Neural progenitor cell (in vitro differentiated cells): ENCODE measurements around the gene ADGRV1. TPM values are rescaled to one million over a fixed set of nuclear protein-coding genes. Genes with fewer than 3 reads are reported as not detected.

ENCODE experiments used
- DNase-seq: peaks from one replicate; pipeline ENCODE4 v3.0.0-alpha.2; 2016; ENCODE audit warnings: low spot score
- H2AFZ ChIP-seq: fragments of 200-600 bp; sonication (generic); replicated peaks from 2 replicates; pipeline ENCODE4 v1.6.1; 2016; ENCODE audit warnings: antibody characterized with exemption
- H3F3A ChIP-seq: fragments of 200-600 bp; sonication (generic); 2 replicates; pipeline ENCODE4 v1.6.1; 2016; ENCODE audit warnings: antibody characterized with exemption, low read depth
- H3K27ac ChIP-seq: fragments of 200-600 bp; sonication (generic); 2 replicates; pipeline ENCODE4 v1.5.1; 2016; ENCODE audit warnings: mild to moderate bottlenecking
- H3K27me3 ChIP-seq: fragments of 200-600 bp; sonication (generic); 2 replicates; pipeline ENCODE4 v1.6.1; 2016; ENCODE audit warnings: mild to moderate bottlenecking, moderate library complexity
- H3K36me3 ChIP-seq: fragments of 200-600 bp; sonication (generic); 2 replicates; pipeline ENCODE4 v1.5.1; 2016
- H3K4me1 ChIP-seq: fragments of 200-600 bp; sonication (generic); 2 replicates; pipeline ENCODE4 v1.6.1; 2016; ENCODE audit warnings: mixed run types
- H3K4me2 ChIP-seq: fragments of 200-600 bp; sonication (generic); 2 replicates; pipeline ENCODE4 v1.6.1; 2016
- H3K4me3 ChIP-seq: fragments of 200-600 bp; sonication (generic); 2 replicates; pipeline ENCODE4 v1.5.1; 2016
- H3K79me2 ChIP-seq: fragments of 200-600 bp; sonication (generic); 2 replicates; pipeline ENCODE4 v1.6.1; 2016; ENCODE audit warnings: low read depth
- H3K9ac ChIP-seq: fragments of 200-600 bp; sonication (generic); 2 replicates; pipeline ENCODE4 v1.6.1; 2016
- H3K9me3 ChIP-seq: fragments of 200-600 bp; sonication (generic); 2 replicates; pipeline ENCODE4 v1.5.1; 2016; ENCODE audit warnings: low read depth
- H4K20me1 ChIP-seq: fragments of 200-600 bp; sonication (generic); 2 replicates; pipeline ENCODE4 v1.6.1; 2016; ENCODE audit warnings: low read depth
- H3K27ac Mint-ChIP-seq: 3 replicates; pipeline ENCODE4 v1.8.0; 2021; ENCODE audit warnings: mixed read lengths
- H3K27me3 Mint-ChIP-seq: 2 replicates; pipeline ENCODE4 v1.8.0; 2022; ENCODE audit warnings: low read depth, mild to moderate bottlenecking, inconsistent platforms, moderate library complexity, mixed read lengths; ENCODE audit not compliant: insufficient read depth
- H3K36me3 Mint-ChIP-seq: 3 replicates; pipeline ENCODE4 v1.8.0; 2021; ENCODE audit warnings: mixed read lengths
- H3K4me1 Mint-ChIP-seq: 3 replicates; pipeline ENCODE4 v1.8.0; 2021; ENCODE audit warnings: mixed read lengths
- H3K4me3 Mint-ChIP-seq: 3 replicates; pipeline ENCODE4 v1.8.0; 2021; ENCODE audit warnings: mild to moderate bottlenecking, moderate library complexity, mixed read lengths
- H3K9me3 Mint-ChIP-seq: 3 replicates; pipeline ENCODE4 v1.8.0; 2020; ENCODE audit warnings: mixed read lengths
- EZH2 ChIP-seq: fragments of 200-600 bp; sonication (generic); IDR thresholded peaks from 2 replicates; pipeline ENCODE4 v1.6.1; 2017; ENCODE audit warnings: antibody characterized with exemption, mild to moderate bottlenecking, moderate library complexity
- EZH2phosphoT487 ChIP-seq: fragments of 200-600 bp; sonication (generic); IDR thresholded peaks from 2 replicates; pipeline ENCODE4 v1.6.1; 2017; ENCODE audit warnings: antibody characterized with exemption
- total RNA-seq: library from RNA; depleted of rRNA; stranded (reverse); fragments of >200 nt; gene quantifications from 2 replicates; pipeline ENCODE4 v1.2.3, GENCODE V29; 2015; ENCODE audit warnings: low replicate concordance
- TF ChIP-seq, protein P1 (sequence below): fragments of 200-600 bp; sonication (generic); IDR thresholded peaks from 2 replicates; pipeline ENCODE4 v1.5.1; 2017; ENCODE audit warnings: antibody characterized with exemption, mild to moderate bottlenecking

The ADGRV1 gene
- total RNA-seq, 1 donor from 2014 or later: 151 TPM

DNA sequence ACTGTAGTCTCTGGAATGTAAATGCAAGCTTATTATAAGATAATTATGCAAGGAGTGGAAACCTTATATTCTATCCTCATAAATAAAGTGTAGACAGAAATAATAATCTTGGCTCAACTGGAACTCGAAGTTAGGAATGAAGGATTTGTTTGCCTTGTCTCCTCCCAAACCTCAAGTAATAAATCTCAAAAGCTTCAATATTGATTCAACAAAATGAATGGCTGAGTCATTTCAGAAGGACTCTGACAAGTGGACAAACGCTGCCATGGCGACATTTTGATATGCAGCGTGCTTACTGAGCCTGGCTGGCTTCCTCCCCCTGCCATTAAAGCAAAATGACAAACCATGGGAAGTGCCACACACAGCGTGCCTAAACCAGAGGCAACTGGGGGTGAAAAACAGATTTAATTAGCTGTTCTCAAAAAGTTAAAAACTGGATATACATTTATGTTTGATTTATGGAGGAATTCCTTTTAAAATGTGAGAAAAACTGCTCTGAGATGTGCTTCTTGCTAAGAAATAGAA, 10.5 kb upstream of the ADGRV1 start:
- Histone ChIP-seq H3K79me2 (no peaks in the 10 kb centered on the region), H3F3A (no peaks in the 10 kb centered on the region), H4K20me1 (no peaks in the 10 kb centered on the region), H3K4me2 (no peak overlapping the region), H3K4me3 (no peak overlapping the region), H3K9me3 (no peaks in the 10 kb centered on the region), H3K36me3 (no peaks in the 10 kb centered on the region), H3K27me3 (no peaks in the 10 kb centered on the region), H3K27ac (no peak overlapping the region), H3K4me1 (peaks cover 8% of the 10 kb centered on the region), H3K9ac (no peak overlapping the region), H2AFZ (peak overlapping the region; percentile 58)
- DNase-seq: no peak
- H3K9me3 Mint-ChIP-seq: no peaks in the 10 kb centered on the region
- H3K4me1 Mint-ChIP-seq: peaks cover 41% of the 10 kb centered on the region
- peak overlapping the region; percentile 20 for H3K4me3 Mint-ChIP-seq
- H3K36me3 Mint-ChIP-seq: peaks cover 2% of the 10 kb centered on the region
- TF ChIP-seq EZH2: no peak
- TF ChIP-seq, protein P1, sequence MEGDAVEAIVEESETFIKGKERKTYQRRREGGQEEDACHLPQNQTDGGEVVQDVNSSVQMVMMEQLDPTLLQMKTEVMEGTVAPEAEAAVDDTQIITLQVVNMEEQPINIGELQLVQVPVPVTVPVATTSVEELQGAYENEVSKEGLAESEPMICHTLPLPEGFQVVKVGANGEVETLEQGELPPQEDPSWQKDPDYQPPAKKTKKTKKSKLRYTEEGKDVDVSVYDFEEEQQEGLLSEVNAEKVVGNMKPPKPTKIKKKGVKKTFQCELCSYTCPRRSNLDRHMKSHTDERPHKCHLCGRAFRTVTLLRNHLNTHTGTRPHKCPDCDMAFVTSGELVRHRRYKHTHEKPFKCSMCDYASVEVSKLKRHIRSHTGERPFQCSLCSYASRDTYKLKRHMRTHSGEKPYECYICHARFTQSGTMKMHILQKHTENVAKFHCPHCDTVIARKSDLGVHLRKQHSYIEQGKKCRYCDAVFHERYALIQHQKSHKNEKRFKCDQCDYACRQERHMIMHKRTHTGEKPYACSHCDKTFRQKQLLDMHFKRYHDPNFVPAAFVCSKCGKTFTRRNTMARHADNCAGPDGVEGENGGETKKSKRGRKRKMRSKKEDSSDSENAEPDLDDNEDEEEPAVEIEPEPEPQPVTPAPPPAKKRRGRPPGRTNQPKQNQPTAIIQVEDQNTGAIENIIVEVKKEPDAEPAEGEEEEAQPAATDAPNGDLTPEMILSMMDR: no peak
- peaks cover 2% of the 10 kb centered on the region for H3K27me3 Mint-ChIP-seq
- H3K27ac Mint-ChIP-seq: peak overlapping the region; percentile 42

DNA sequence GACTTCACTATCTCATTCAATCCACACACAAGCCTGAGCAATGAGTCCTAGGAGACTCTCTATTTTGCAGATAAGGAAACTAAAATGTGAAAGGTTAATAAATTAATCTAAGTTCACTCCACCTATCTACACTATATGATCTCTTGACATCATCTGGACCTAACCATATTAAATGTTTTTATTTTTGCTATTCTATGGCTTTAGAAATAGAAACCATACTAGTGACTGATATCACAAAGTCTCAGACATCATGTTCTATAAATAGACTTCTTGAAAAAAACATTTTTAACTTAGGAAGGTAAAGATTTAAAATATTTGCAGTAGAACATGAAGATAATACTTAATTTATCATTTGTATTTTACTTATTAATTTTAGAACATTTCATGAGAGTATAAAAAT, 9.4 kb upstream of the ADGRV1 start:
- H3K4me3 Mint-ChIP-seq: no peak overlapping the region
- H3K9me3 Mint-ChIP-seq: no peaks in the 10 kb centered on the region
- no peaks in the 10 kb centered on the region for H4K20me1 ChIP-seq
- H3K4me2 ChIP-seq: no peak overlapping the region
- H3K27me3 ChIP-seq: no peaks in the 10 kb centered on the region
- H3K27ac Mint-ChIP-seq: peak overlapping the region; percentile 89
- H2AFZ ChIP-seq: no peak overlapping the region
- H3K79me2 ChIP-seq: no peaks in the 10 kb centered on the region
- no peak overlapping the region for H3K9ac ChIP-seq
- H3K4me3 ChIP-seq: no peak overlapping the region
- peaks cover 9% of the 10 kb centered on the region for H3K4me1 ChIP-seq
- DNase-seq: no peak
- TF ChIP-seq EZH2phosphoT487 (no peak), EZH2 (no peak)
- TF ChIP-seq, protein P1: no peak
- no peaks in the 10 kb centered on the region for H3F3A ChIP-seq
- no peak overlapping the region for H3K27ac ChIP-seq
- peaks cover 2% of the 10 kb centered on the region for H3K36me3 Mint-ChIP-seq
- no peaks in the 10 kb centered on the region for H3K36me3 ChIP-seq
- peaks cover 2% of the 10 kb centered on the region for H3K27me3 Mint-ChIP-seq
- H3K4me1 Mint-ChIP-seq: peaks cover 47% of the 10 kb centered on the region
- H3K9me3 ChIP-seq: no peaks in the 10 kb centered on the region

DNA sequence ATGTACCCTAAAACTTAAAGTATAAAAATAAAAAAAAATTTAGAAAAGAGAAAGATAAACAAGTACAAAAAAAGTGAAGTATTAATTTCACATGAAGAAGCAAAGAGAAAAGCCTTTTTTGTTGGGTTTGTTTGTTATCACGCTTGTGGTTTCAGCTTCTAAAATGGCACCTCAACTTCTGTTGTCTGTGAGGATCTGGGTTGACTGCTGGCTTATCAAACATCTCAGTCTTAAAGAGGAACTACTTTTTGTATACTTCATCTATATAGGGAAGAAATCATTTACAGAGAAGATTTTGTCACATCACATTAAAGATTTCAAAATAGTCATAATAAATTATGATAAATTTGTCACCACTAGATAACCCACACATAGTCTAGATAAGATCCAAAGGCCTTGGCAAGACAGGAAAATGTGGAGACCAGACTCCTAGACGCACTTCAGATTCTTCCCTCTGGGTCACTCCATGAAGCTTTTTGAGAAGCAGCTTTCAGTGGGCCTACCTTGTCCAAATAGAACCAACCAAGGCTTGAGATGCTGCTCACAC, 8.8 kb upstream of the ADGRV1 start:
- peaks cover 12% of the 10 kb centered on the region for H3K4me1 ChIP-seq
- H3K9ac ChIP-seq: no peak overlapping the region
- no peaks in the 10 kb centered on the region for H3K9me3 Mint-ChIP-seq
- no peak overlapping the region for H3K27ac Mint-ChIP-seq
- no peaks in the 10 kb centered on the region for H3K79me2 ChIP-seq
- H3K4me2 ChIP-seq: no peak overlapping the region
- peaks cover 52% of the 10 kb centered on the region for H3K4me1 Mint-ChIP-seq
- H2AFZ ChIP-seq: no peak overlapping the region
- H3K36me3 ChIP-seq: no peaks in the 10 kb centered on the region
- peaks cover 3% of the 10 kb centered on the region for H3K27me3 Mint-ChIP-seq
- H3K9me3 ChIP-seq: no peaks in the 10 kb centered on the region
- no peak overlapping the region for H3K27ac ChIP-seq
- no peak for DNase-seq
- TF ChIP-seq, protein P1: no peak
- TF ChIP-seq EZH2phosphoT487: no peak
- no peak for TF ChIP-seq EZH2
- H3K36me3 Mint-ChIP-seq: peaks cover 2% of the 10 kb centered on the region
- no peaks in the 10 kb centered on the region for H3F3A ChIP-seq
- H4K20me1 ChIP-seq: no peaks in the 10 kb centered on the region
- H3K4me3 ChIP-seq: no peak overlapping the region
- no peaks in the 10 kb centered on the region for H3K27me3 ChIP-seq
- no peak overlapping the region for H3K4me3 Mint-ChIP-seq
